ENCODE data around the gene PTOV1. TPM values are rescaled to one million over a fixed set of nuclear protein-coding genes. Genes with fewer than 3 reads are reported as not detected.
A peak's percentile ranks its signal among the peaks of the same experiment; 100 is the strongest.

Gene PTOV1
- polyA plus RNA-seq, 6 donors from 2014 or later = 46.1 to 98.3 (median 60.3) TPM

DNA sequence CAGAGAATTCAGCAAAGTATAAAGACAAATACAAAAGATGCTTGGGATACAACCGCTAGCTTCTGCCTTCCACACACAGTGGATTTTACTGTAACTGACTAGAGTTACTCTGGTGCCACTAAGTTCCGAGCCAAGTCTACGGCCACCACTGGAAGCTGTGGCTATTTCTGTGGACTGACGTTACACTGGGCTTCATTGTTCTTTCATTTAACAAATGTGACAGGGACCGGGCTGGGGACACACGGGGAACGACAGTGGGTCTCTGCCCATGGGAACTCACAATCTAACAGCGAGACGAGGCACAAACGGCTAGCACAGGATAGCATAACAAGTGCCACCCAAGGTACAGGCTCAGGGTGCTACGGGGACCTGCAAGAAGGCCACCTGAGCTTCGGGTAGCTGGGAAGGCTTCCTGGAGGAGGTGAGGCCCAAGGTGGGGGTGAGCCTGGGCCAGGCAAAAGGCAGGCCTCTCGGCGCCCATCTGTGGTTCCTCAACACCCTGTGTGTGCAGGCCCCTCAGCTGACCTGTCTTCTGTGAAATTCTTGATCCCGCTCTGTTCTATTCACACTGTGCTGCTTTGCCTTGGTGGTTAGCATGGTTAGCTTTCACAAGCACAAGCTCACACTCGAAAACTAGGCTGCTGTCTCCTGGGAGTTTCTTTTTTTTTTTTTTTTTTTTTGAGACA, 56.1 kb downstream of the PTOV1 start:
- ATAC-seq (ENCODE audit: low read depth in 2 of 2) = no peak
- DNase-seq = no peak
- peaks cover 6 to 7% of the 10 kb centered on the region in 2 donors for H3K36me3 Mint-ChIP-seq
- peak overlapping the region in 7 of 8 donors; percentile 15 to 82 (median 58) for H3K4me3 Mint-ChIP-seq
- no peaks in the 10 kb centered on the region for H3K27me3 Mint-ChIP-seq
- H3K9me3 Mint-ChIP-seq = peaks cover 0 to 3% (median 0%) of the 10 kb centered on the region in 7 donors
- H3K27ac Mint-ChIP-seq = peak overlapping the region in 3 of 6 donors; percentile 16 to 96 (median 83)
- H3K4me1 Mint-ChIP-seq = peaks cover 35 to 69% (median 49%) of the 10 kb centered on the region in 3 donors

DNA sequence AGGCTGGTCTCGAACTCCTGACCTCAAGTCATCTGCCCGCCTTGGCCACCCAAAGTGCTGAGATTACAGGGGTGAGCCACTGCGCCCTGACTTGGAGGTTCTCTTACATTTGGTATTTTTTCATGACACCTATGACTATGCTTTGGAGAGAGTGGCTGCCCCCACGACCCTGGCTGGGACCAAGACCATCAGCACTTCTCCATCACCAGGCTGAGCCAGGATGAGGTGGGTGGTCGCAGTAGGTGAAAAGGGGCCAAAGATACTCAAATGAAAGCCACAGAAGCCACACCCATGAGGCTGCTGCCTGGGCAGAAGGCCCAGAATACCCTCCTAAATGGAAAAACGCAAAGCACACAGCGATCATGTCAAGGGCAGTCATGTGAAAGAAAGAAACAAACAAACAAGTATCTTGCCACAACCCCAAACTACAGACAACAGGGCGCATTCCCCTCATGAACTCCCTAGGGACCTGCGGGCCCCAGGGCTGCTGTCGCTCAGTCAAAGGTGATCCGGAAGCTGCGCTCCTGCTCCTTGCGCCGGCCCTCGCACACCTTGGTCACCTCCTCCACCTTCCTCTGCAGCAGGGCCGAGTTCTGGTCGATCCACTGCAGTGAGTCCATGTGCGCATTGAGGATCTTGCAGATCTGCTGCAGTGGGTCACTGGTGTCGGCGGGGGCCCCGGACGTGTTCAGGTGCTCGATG, 56.9 kb downstream of the PTOV1 start:
- Mint-ChIP-seq H3K27ac (peak overlapping the region in 3 of 6 donors; percentile 51 to 83 (median 80)), H3K9me3 (peaks cover 0 to 3% (median 0%) of the 10 kb centered on the region in 7 donors), H3K4me3 (peak overlapping the region in 4 of 8 donors; percentile 5 to 61 (median 30)), H3K27me3 (no peaks in the 10 kb centered on the region), H3K36me3 (peaks cover 7 to 8% of the 10 kb centered on the region in 2 donors), H3K4me1 (peaks cover 35 to 75% (median 55%) of the 10 kb centered on the region in 3 donors)
- no peak for DNase-seq
- ATAC-seq (ENCODE audit: low read depth in 2 of 2) = peak in 1 of 2 donors; percentile 13

DNA sequence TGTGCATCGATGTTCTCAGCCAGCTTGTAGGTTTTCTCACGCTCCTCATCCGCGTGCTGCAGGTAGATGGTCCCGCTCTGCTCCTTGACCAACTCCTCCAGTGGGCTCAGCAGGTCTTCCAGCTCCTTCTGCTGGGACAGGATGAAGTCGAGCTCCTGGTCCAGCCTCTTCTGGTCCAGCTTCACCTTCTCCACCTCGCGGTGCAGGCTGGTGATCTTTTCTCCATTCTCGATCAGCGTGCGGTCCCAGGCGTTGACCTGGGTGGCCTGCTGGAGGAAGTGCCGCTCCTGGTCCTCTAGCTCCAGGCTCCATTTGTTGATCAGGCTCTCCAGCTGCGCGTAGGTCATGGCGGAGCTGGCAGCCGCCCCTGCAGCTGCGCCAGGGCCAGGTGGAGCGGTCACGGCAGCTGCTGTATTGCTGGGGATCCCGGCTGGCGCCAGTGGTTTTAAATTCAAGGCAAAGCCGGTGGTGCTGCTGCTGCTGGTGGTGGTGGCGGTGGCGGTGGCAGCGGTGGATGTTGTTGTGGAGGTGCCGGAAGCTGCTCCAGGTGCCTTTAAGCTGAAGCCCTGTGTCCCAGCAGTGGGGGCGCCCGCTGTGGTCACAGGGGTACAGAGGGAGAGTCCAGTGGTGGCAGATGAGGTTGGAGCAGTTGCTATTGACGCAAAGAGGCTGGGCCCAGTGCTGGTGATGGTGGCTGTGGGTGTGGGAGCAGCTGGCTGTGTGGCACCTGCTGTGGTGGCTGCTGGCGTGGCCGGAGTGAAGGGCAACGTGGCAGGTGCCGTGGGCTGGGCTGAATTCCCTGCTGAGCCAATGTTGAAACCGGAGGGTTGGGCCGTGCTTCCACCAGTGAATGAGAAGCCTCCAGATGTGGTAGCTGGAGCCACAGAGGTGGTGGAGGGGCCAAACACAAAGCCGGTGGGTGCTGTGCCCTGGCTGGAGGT, 57.8 kb downstream of the PTOV1 start:
- ATAC-seq (ENCODE audit: low read depth in 2 of 2) (no peak), DNase-seq (no peak)
- no peaks in the 10 kb centered on the region for H3K27me3 Mint-ChIP-seq
- peaks cover 0 to 3% (median 0%) of the 10 kb centered on the region in 7 donors for H3K9me3 Mint-ChIP-seq
- peak overlapping the region in 2 of 6 donors; percentile 26 to 60 for H3K27ac Mint-ChIP-seq
- peak overlapping the region in 1 of 8 donors; percentile 12 for H3K4me3 Mint-ChIP-seq
- H3K4me1 Mint-ChIP-seq = peaks cover 38 to 84% (median 63%) of the 10 kb centered on the region in 3 donors
- peaks cover 7 to 14% of the 10 kb centered on the region in 2 donors for H3K36me3 Mint-ChIP-seq

DNA sequence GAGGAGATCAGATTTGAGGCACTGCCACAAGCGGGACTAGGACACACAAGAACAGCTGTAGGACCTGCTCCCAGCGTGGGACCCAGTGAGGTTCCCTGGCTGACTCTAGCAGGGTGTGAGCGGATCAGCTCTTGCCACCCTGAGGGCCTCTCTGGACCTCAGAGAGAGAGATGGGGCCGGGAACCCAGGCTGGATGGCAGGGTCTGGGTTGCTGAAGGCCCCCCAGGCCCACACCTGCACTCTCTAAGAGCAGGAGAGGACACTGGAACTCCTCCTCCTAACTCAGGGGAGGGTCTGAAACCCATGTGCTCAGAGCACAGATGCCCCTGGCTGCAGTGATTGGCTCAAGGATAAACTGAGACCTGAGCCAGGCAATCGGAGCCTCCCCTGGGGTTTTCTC, 59.2 kb downstream of the PTOV1 start:
- ATAC-seq (ENCODE audit: low read depth in 2 of 2) (no peak), DNase-seq (no peak)
- H3K27ac Mint-ChIP-seq = peak overlapping the region in 1 of 6 donors; percentile 89
- H3K27me3 Mint-ChIP-seq = no peaks in the 10 kb centered on the region
- no peak overlapping the region for H3K4me3 Mint-ChIP-seq
- H3K36me3 Mint-ChIP-seq = peaks cover 11 to 14% of the 10 kb centered on the region in 2 donors
- H3K9me3 Mint-ChIP-seq = peaks cover 0 to 3% (median 0%) of the 10 kb centered on the region in 7 donors
- peaks cover 39 to 77% (median 59%) of the 10 kb centered on the region in 3 donors for H3K4me1 Mint-ChIP-seq

Other genes starting within 250 kb of the PTOV1 start
- gene RRAS, start 211.0 kb upstream of the PTOV1 start, polyA plus RNA-seq (ENCODE audit: low read depth in 6 of 6) = 10 to 100 TPM; 16.6 to 24.9 (median 19.9) TPM
- gene SCAF1, start 208.9 kb upstream of the PTOV1 start, polyA plus RNA-seq (ENCODE audit: low read depth in 6 of 6) = 1 to 10 TPM in 3 of 6 donors, under 1 TPM in 2, not detected in 1; 0.84 to 2.9 (median 1.1) TPM
- gene IRF3, start 185.3 kb upstream of the PTOV1 start, polyA plus RNA-seq (ENCODE audit: low read depth in 6 of 6) = 10 to 100 TPM; 39.3 to 60.5 (median 52.4) TPM
- gene BCL2L12, start 185.2 kb upstream of the PTOV1 start, polyA plus RNA-seq (ENCODE audit: low read depth in 6 of 6) = 10 to 100 TPM in 4 of 6 donors, 1 to 10 TPM in 2; 8.0 to 12.7 (median 10.6) TPM
- gene PRMT1, start 173.9 kb upstream of the PTOV1 start, polyA plus RNA-seq (ENCODE audit: low read depth in 6 of 6) = 100 to 1,000 TPM; 175 to 363 (median 192) TPM
- under 1 TPM in 4 of 6 donors, not detected in 2; 0.19 to 0.47 (median 0.26) TPM for gene ADM5, start 161.6 kb upstream of the PTOV1 start, polyA plus RNA-seq (ENCODE audit: low read depth in 6 of 6)
- gene CPT1C, start 160.0 kb upstream of the PTOV1 start, polyA plus RNA-seq (ENCODE audit: low read depth in 6 of 6) = not detected
- gene TSKS, start 87.9 kb upstream of the PTOV1 start, polyA plus RNA-seq (ENCODE audit: low read depth in 6 of 6) = under 1 TPM in 1 of 6 donors, not detected in 5; 0.18 TPM
- 1 to 10 TPM; 3.9 to 8.0 (median 5.0) TPM for gene AP2A1, start 84.2 kb upstream of the PTOV1 start, polyA plus RNA-seq (ENCODE audit: low read depth in 6 of 6)
- 1 to 10 TPM; 4.7 to 8.4 (median 5.7) TPM for gene FUZ, start 37.9 kb upstream of the PTOV1 start, polyA plus RNA-seq (ENCODE audit: low read depth in 6 of 6)
- gene MED25, start 32.9 kb upstream of the PTOV1 start, polyA plus RNA-seq (ENCODE audit: low read depth in 6 of 6) = 10 to 100 TPM; 21.2 to 49.7 (median 28.9) TPM
- gene PNKP, start 16.4 kb downstream of the PTOV1 start, polyA plus RNA-seq (ENCODE audit: low read depth in 6 of 6) = 10 to 100 TPM; 39.4 to 64.9 (median 49.8) TPM
- gene AKT1S1, start 26.2 kb downstream of the PTOV1 start, polyA plus RNA-seq (ENCODE audit: low read depth in 6 of 6) = 1 to 10 TPM; 1.5 to 6.0 (median 3.2) TPM
- gene TBC1D17, start 26.5 kb downstream of the PTOV1 start, polyA plus RNA-seq (ENCODE audit: low read depth in 6 of 6) = 10 to 100 TPM; 10.5 to 20.6 (median 12.3) TPM
- 1 to 10 TPM in 1 of 6 donors, under 1 TPM in 1, not detected in 4; 0.66 to 1.2 TPM for gene IL4I1, start 45.7 kb downstream of the PTOV1 start, polyA plus RNA-seq (ENCODE audit: low read depth in 6 of 6)
- under 1 TPM in 5 of 6 donors, not detected in 1; 0.49 to 0.99 (median 0.71) TPM for gene ATF5, start 78.0 kb downstream of the PTOV1 start, polyA plus RNA-seq (ENCODE audit: low read depth in 6 of 6)
- 10 to 100 TPM; 30.3 to 59.2 (median 51.3) TPM for gene NUP62, start 78.3 kb downstream of the PTOV1 start, polyA plus RNA-seq (ENCODE audit: low read depth in 6 of 6)
- not detected for gene SIGLEC11, start 110.0 kb downstream of the PTOV1 start, polyA plus RNA-seq (ENCODE audit: low read depth in 6 of 6)
- gene VRK3, start 174.2 kb downstream of the PTOV1 start, polyA plus RNA-seq (ENCODE audit: low read depth in 6 of 6) = 100 to 1,000 TPM in 1 of 6 donors, 10 to 100 TPM in 5; 78.8 to 121 (median 89.0) TPM
- 1 to 10 TPM; 3.1 to 8.6 (median 5.4) TPM for gene ZNF473, start 174.8 kb downstream of the PTOV1 start, polyA plus RNA-seq (ENCODE audit: low read depth in 6 of 6)

All from naive B cell (primary cell).